IMR-90 (cell line): Measurements from ENCODE around the gene RBM10. TPM values are rescaled to one million over a fixed set of nuclear protein-coding genes. Genes with fewer than 3 reads are reported as not detected.

Experiments
- ATAC-seq: fragments of 200-7000 bp; cut with Tn5 transposase; 2 replicates; pipeline ENCODE4 v1.9.1; 2020; ENCODE audit warnings: low read depth, mild to moderate bottlenecking, moderate library complexity
- BruUV-seq: library from RNA; stranded (reverse); fragments of 400-500 nt; replicated peaks from 2 replicates; lab custom pipeline; 2021; lab: Mats Ljungman, UMichigan
- CTCF ChIA-PET: fragments of 300-600 bp; formaldehyde crosslinking; extraction: SDS; loops from one replicate; lab custom pipeline; 2021; ENCODE audit warnings: antibody characterized with exemption; lab: Yijun Ruan, JAX
- POLR2A ChIA-PET: fragments of 300-600 bp; sonication (Branson Sonifier 250); formaldehyde crosslinking; loops from one replicate; lab custom pipeline; 2022; ENCODE audit warnings: antibody characterized with exemption; ENCODE audit not compliant: unreplicated experiment; lab: Charles Lee
- DNase-seq: peaks from one replicate; pipeline ENCODE4 v3.0.0; 2013
- H2AFZ ChIP-seq: replicated peaks from 2 replicates; pipeline ENCODE3; 2013; ENCODE audit warnings: low read length, mild to moderate bottlenecking; ENCODE audit not compliant: poor library complexity
- H2AK5ac ChIP-seq: 2 replicates; pipeline ENCODE4 v1.6.1; 2013; ENCODE audit warnings: low read depth, low read length, inconsistent platforms
- H2AK9ac ChIP-seq: replicated peaks from 2 replicates; pipeline ENCODE3; 2013; ENCODE audit warnings: mild to moderate bottlenecking, low read depth, low read length, moderate library complexity; ENCODE audit not compliant: poor library complexity
- H2BK120ac ChIP-seq: 2 replicates; pipeline ENCODE4 v1.6.1; 2013; ENCODE audit warnings: low read depth, low read length, inconsistent platforms
- H2BK15ac ChIP-seq: 3 replicates; pipeline ENCODE4 v1.6.1; 2013; ENCODE audit warnings: low read depth, low read length, inconsistent platforms
- H2BK20ac ChIP-seq: 2 replicates; pipeline ENCODE4 v1.6.1; 2013; ENCODE audit warnings: low read depth, mild to moderate bottlenecking, inconsistent platforms, low read length, moderate library complexity
- H2BK5ac ChIP-seq: 2 replicates; pipeline ENCODE4 v1.6.1; 2013; ENCODE audit warnings: mild to moderate bottlenecking, low read depth, low read length, inconsistent platforms; ENCODE audit not compliant: poor library complexity, severe bottlenecking
- H3K14ac ChIP-seq: replicated peaks from 2 replicates; pipeline ENCODE4 v1.6.1; 2013; ENCODE audit warnings: low read depth, low read length, inconsistent platforms
- H3K18ac ChIP-seq: 2 replicates; pipeline ENCODE4 v1.6.1; 2013; ENCODE audit warnings: low read depth, low read length, control low read depth
- H3K23ac ChIP-seq: 2 replicates; pipeline ENCODE4 v1.6.1; 2013; ENCODE audit warnings: low read depth, low read length, inconsistent platforms
- H3K27ac ChIP-seq: 2 replicates; pipeline ENCODE4 v1.5.1; 2013; ENCODE audit warnings: mild to moderate bottlenecking, control low read depth, low read length; ENCODE audit not compliant: insufficient read depth
- H3K27me3 ChIP-seq: 2 replicates; pipeline ENCODE4 v1.6.1; 2013; ENCODE audit warnings: low read length; ENCODE audit not compliant: control insufficient read depth, insufficient read depth
- H3K36me3 ChIP-seq: 2 replicates; pipeline ENCODE4 v1.6.1; 2013; ENCODE audit warnings: low read length, mixed read lengths; ENCODE audit not compliant: control insufficient read depth, insufficient read depth
- H3K4ac ChIP-seq: 2 replicates; pipeline ENCODE4 v1.6.1; 2013; ENCODE audit warnings: low read depth, low read length, inconsistent platforms
- H3K4me1 ChIP-seq: 2 replicates; pipeline ENCODE4 v1.6.1; 2013; ENCODE audit warnings: low read length, mixed read lengths; ENCODE audit not compliant: control insufficient read depth, insufficient read depth
- H3K4me2 ChIP-seq: 2 replicates; pipeline ENCODE4 v1.6.1; 2013; ENCODE audit warnings: low read depth, mild to moderate bottlenecking, control low read depth, low read length, moderate library complexity
- H3K4me3 ChIP-seq: 2 replicates; pipeline ENCODE4 v1.5.1; 2013; ENCODE audit warnings: low read depth, mild to moderate bottlenecking, control low read depth, low read length, moderate library complexity; ENCODE audit not compliant: insufficient read depth
- H3K56ac ChIP-seq: 2 replicates; pipeline ENCODE4 v1.6.1; 2013; ENCODE audit warnings: low read length, inconsistent platforms; ENCODE audit not compliant: insufficient read depth; ENCODE audit errors: extremely low read depth
- H3K79me1 ChIP-seq, 2 experiments: 2 replicates each; pipeline ENCODE4 v1.6.1; 2013; ENCODE audit warnings: low read length in 2 of 2, inconsistent platforms in 1 of 2, low read depth in 1 of 2
- H3K9ac ChIP-seq: 2 replicates; pipeline ENCODE4 v1.6.1; 2013; ENCODE audit warnings: low read depth, low read length, control low read depth
- H3K9me1 ChIP-seq: 2 replicates; pipeline ENCODE4 v1.6.1; 2013; ENCODE audit warnings: low read length, inconsistent platforms; ENCODE audit not compliant: insufficient read depth
- H3K9me3 ChIP-seq: 2 replicates; pipeline ENCODE4 v1.6.1; 2013; ENCODE audit warnings: low read length; ENCODE audit not compliant: control insufficient read depth, insufficient read depth
- H4K20me1 ChIP-seq: 2 replicates; pipeline ENCODE4 v1.6.1; 2013; ENCODE audit warnings: low read length, inconsistent platforms; ENCODE audit not compliant: insufficient read depth
- H4K5ac ChIP-seq: 2 replicates; pipeline ENCODE4 v1.6.1; 2013; ENCODE audit warnings: mild to moderate bottlenecking, low read depth, low read length, control low read depth
- H4K8ac ChIP-seq, 2 experiments: 2 replicates each; pipeline ENCODE4 v1.6.1; 2013; ENCODE audit warnings: low read depth in 2 of 2, low read length in 2 of 2, control low read depth in 1 of 2, inconsistent platforms in 1 of 2
- H4K91ac ChIP-seq: 2 replicates; pipeline ENCODE4 v1.6.1; 2013; ENCODE audit warnings: low read depth, low read length, inconsistent platforms; ENCODE audit not compliant: insufficient read depth
- BHLHE40 ChIP-seq: fragments of 150-350 bp; IDR thresholded peaks from 2 replicates; pipeline ENCODE4 v1.6.1; 2016; ENCODE audit warnings: mild to moderate bottlenecking, low read depth, low read length
- CEBPB ChIP-seq: IDR thresholded peaks from 2 replicates; pipeline ENCODE4 v1.6.1; 2012; ENCODE audit warnings: low read depth, low read length, improper control_type of control experiment
- CHD1 ChIP-seq: IDR thresholded peaks from 2 replicates; pipeline ENCODE4 v1.6.1; 2012; ENCODE audit warnings: low read depth, low read length, improper control_type of control experiment
- MAFK ChIP-seq: IDR thresholded peaks from 2 replicates; pipeline ENCODE4 v1.6.1; 2012; ENCODE audit warnings: low read depth, low read length, improper control_type of control experiment
- MXI1 ChIP-seq: IDR thresholded peaks from 2 replicates; pipeline ENCODE4 v1.6.1; 2012; ENCODE audit warnings: low read depth, mild to moderate bottlenecking, low read length, moderate library complexity, borderline replicate concordance
- POLR2A ChIP-seq: IDR thresholded peaks from 2 replicates; pipeline ENCODE4 v1.6.1; 2012; ENCODE audit warnings: mild to moderate bottlenecking, low read depth, low read length
- RAD21 ChIP-seq: IDR thresholded peaks from 2 replicates; pipeline ENCODE4 v1.6.1; 2012; ENCODE audit warnings: low read length, improper control_type of control experiment
- RCOR1 ChIP-seq: IDR thresholded peaks from 2 replicates; pipeline ENCODE4 v1.6.1; 2012; ENCODE audit warnings: mild to moderate bottlenecking, low read length, improper control_type of control experiment; ENCODE audit not compliant: insufficient replicate concordance
- RFX5 ChIP-seq: IDR thresholded peaks from 2 replicates; pipeline ENCODE4 v1.8.0; 2012; ENCODE audit warnings: low read depth, mild to moderate bottlenecking, low read length, moderate library complexity
- WGBS, 2 experiments: methylation state at CpG; one replicate each; pipeline versions ENCODE4 v1.1.5 to v1.1.7; 2013; ENCODE audit warnings: missing lambda C conversion rate in 2 of 2; ENCODE audit not compliant: insufficient read length in 1 of 2; ENCODE audit errors: extremely low coverage in 2 of 2; 5-methylcytosine and 5-hydroxymethylcytosine counted together
- dilution Hi-C: fragments of 300-500 bp; cut with HindIII; formaldehyde crosslinking; loops from one replicate; pipeline ENCODE4 v1.14.3; 2018; ENCODE audit warnings: low sequenced_read_pairs; ENCODE audit not compliant: unreplicated experiment
- in situ Hi-C: fragments of 300-500 bp; cut with MboI; formaldehyde crosslinking; loops from 3 replicates; pipeline ENCODE4 v1.14.3; 2019; ENCODE audit warnings: low sequenced_read_pairs, inconsistent platforms, mixed read lengths
- intact Hi-C: fragments of 100-400 bp; cut with micrococcal nuclease; formaldehyde crosslinking; loops from 2 replicates; pipeline ENCODE4 v1.10.0; 2022
- polyA plus RNA-seq, 3 experiments: library from polyadenylated mRNA; depleted of rRNA; stranded (reverse); fragments of >200 nt; gene quantifications; 2 replicates each; pipeline ENCODE4 v1.2.3, GENCODE V29; 2012; ENCODE audit warnings: low replicate concordance in 1 of 3
- total RNA-seq: library from RNA; depleted of rRNA; stranded (reverse); fragments of >200 nt; gene quantifications from 2 replicates; pipeline ENCODE4 v1.2.3, GENCODE V29; 2012
- TF ChIP-seq, protein P1 (sequence below): fragments of 150-350 bp; IDR thresholded peaks from 2 replicates; pipeline ENCODE4 v1.6.1; 2016; ENCODE audit warnings: low read depth, mild to moderate bottlenecking, low read length, moderate library complexity, borderline replicate concordance
- TF ChIP-seq, protein P2 (sequence below): conservative IDR thresholded peaks from 2 replicates; pipeline ENCODE4 v1.5.1; 2012; ENCODE audit warnings: mild to moderate bottlenecking, low read depth, low read length, improper control_type of control experiment

Gene RBM10
- total and polyA plus RNA-seq, 2 of the 4 experiments (the other 2 are of a cell fraction): 33.4 to 36.0 TPM

DNA sequence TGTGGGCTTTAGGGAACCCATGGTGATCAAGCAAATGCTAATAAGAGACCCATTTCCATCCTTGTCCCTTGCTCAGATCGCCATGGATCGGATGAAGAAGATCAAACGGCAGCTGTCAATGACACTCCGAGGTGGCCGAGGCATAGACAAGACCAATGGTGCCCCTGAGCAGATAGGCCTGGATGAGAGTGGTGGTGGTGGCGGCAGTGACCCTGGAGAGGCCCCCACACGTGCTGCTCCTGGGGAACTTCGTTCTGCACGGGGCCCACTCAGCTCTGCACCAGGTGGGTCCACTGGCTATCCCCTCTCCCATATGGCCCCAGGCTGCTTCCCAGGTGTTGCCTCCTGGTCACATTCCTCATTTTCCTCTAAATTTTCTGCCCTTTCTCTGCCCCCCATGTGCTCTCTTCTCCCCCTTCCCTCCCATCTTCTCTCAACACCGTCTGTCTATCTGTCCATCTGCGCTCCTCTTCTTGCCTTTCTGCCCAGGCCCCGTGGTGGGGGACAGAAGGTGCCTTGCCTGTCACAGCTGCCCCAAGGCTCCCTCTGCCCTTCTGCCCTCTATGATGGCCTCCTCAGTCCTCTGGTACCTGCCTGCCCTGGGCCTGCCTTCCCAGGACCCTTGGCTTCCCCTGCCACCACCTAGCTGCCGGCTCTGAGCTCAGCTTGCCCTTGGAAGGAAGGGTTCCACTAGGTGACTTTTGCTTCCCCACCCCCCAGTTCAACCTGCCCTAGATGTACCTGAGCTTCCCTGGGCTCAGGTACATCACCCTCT, 78.6 kb downstream of the RBM10 start:
- Histone ChIP-seq H3K4me1 (peaks cover 5% of the 10 kb centered on the region; the same call in 1 of the 2 replicates), H3K18ac (no peak overlapping the region), H4K20me1 (peaks cover 51% of the 10 kb centered on the region), H3K27ac (no peak overlapping the region), H2BK15ac (no peak overlapping the region), H2AK5ac (no peak overlapping the region), H3K9me3 (no peaks in the 10 kb centered on the region), H4K8ac (no peak overlapping the region), H2BK120ac (no peak overlapping the region), H2AK9ac (no peak overlapping the region), H4K91ac (no peak overlapping the region), H2BK5ac (no peak overlapping the region), H3K14ac (no peak overlapping the region), H3K9ac (no peak overlapping the region), H3K79me1 (peaks cover 0 to 24% of the 10 kb centered on the region in 2 experiments; a peak in 2 of 4 replicates), H3K9me1 (peaks cover 19% of the 10 kb centered on the region), H2AFZ (no peak overlapping the region), H3K27me3 (peaks cover 3% of the 10 kb centered on the region; the same call in 1 of the 2 replicates), H3K23ac (no peak overlapping the region), H2BK20ac (no peak overlapping the region), H3K56ac (no peak overlapping the region), H3K36me3 (peaks cover 50% of the 10 kb centered on the region), H3K4me3 (no peak overlapping the region), H3K4me2 (no peak overlapping the region), H3K4ac (no peak overlapping the region), H4K5ac (no peak overlapping the region)
- 100% methylated on average over 2 of the region's 13 CpGs; no CpG with 5 or more reads in 1 of the 2 experiments for WGBS, 2 experiments
- ChIA-PET POLR2A (no interaction called here), CTCF (no interaction called here)
- in situ Hi-C loops: loop anchor here (25.0 kb wide), 1 partner anchor 414 kb away; the partner anchor contains the start of gene CFP
- DNase-seq: no peak
- BruUV-seq: no TSS peak
- intact Hi-C loops: no loop called here
- dilution Hi-C loops: no loop called here
- no peak for ATAC-seq
- TF ChIP-seq CEBPB (no peak), MAFK (no peak), RAD21 (no peak), RCOR1 (no peak), BHLHE40 (no peak), POLR2A (no peak), RFX5 (no peak), MXI1 (no peak), CHD1 (no peak)
- TF ChIP-seq, protein P1, sequence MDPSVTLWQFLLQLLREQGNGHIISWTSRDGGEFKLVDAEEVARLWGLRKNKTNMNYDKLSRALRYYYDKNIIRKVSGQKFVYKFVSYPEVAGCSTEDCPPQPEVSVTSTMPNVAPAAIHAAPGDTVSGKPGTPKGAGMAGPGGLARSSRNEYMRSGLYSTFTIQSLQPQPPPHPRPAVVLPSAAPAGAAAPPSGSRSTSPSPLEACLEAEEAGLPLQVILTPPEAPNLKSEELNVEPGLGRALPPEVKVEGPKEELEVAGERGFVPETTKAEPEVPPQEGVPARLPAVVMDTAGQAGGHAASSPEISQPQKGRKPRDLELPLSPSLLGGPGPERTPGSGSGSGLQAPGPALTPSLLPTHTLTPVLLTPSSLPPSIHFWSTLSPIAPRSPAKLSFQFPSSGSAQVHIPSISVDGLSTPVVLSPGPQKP: no peak
- TF ChIP-seq, protein P2, sequence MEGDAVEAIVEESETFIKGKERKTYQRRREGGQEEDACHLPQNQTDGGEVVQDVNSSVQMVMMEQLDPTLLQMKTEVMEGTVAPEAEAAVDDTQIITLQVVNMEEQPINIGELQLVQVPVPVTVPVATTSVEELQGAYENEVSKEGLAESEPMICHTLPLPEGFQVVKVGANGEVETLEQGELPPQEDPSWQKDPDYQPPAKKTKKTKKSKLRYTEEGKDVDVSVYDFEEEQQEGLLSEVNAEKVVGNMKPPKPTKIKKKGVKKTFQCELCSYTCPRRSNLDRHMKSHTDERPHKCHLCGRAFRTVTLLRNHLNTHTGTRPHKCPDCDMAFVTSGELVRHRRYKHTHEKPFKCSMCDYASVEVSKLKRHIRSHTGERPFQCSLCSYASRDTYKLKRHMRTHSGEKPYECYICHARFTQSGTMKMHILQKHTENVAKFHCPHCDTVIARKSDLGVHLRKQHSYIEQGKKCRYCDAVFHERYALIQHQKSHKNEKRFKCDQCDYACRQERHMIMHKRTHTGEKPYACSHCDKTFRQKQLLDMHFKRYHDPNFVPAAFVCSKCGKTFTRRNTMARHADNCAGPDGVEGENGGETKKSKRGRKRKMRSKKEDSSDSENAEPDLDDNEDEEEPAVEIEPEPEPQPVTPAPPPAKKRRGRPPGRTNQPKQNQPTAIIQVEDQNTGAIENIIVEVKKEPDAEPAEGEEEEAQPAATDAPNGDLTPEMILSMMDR: no peak
